AG10803 (cell line): ENCODE measurements around the gene TAP1.
"Not testable (repeated sequence)": the region's sequence is repeated elsewhere in the genome, so short reads cannot be mapped to it uniquely, and the experiment has no call there.

Experiments
- DNase-seq: peaks from one replicate; pipeline ENCODE4 v3.0.0; 2010; ENCODE audit warnings: low read depth
- H3K4me3 ChIP-seq: 2 replicates; pipeline ENCODE4 v1.5.1; 2011; ENCODE audit warnings: mild to moderate bottlenecking, low read length, control low read depth
- CTCF ChIP-seq: conservative IDR thresholded peaks from 2 replicates; pipeline ENCODE4 v1.5.1; 2011; ENCODE audit warnings: mild to moderate bottlenecking, low read length, control low read depth, inconsistent platforms

TAP1 gene

GRCh38 chr6:32876603-32877002 lies 23.1 kb upstream of the TAP1 start:
- no peak overlapping the region for H3K4me3 ChIP-seq
- DNase-seq: no peak
- no peak for TF ChIP-seq CTCF

- H3K4me3 ChIP-seq, DNase-seq: not testable (repeated sequence)
Observed at GRCh38 chr6:32873947-32874346, 20.4 kb upstream of the TAP1 start.

GRCh38 chr6:32868257-32868788 lies 14.8 kb upstream of the TAP1 start:
- peak; percentile 96 for TF ChIP-seq CTCF
- DNase-seq: peak; percentile 58
- no peak overlapping the region for H3K4me3 ChIP-seq

- no peak overlapping the region for H3K4me3 ChIP-seq
- TF ChIP-seq CTCF: no peak
- DNase-seq: no peak
Observed at GRCh38 chr6:32867554-32868256, 14.2 kb upstream of the TAP1 start.

GRCh38 chr6:32867022-32867477 lies 13.5 kb upstream of the TAP1 start:
- TF ChIP-seq CTCF: no peak
- no peak for DNase-seq

GRCh38 chr6:32865724-32866443 lies 12.4 kb upstream of the TAP1 start:
- DNase-seq: no peak
- no peak for TF ChIP-seq CTCF
- H3K4me3 ChIP-seq: no peak overlapping the region

More at GRCh38 chr6:32867022-32867477, 13.5 kb upstream of the TAP1 start:
- no peak overlapping the region for H3K4me3 ChIP-seq

GRCh38 chr6:32862725-32863124 lies 9.2 kb upstream of the TAP1 start:
- no peak for TF ChIP-seq CTCF
- DNase-seq: no peak
- H3K4me3 ChIP-seq: no peak overlapping the region
